ENCODE results near the gene BEND2.
A peak's percentile ranks its signal among the peaks of the same experiment; 100 is the strongest.

The BEND2 gene

GRCh38 chrX:18158963-18159362 lies 61.7 kb downstream of the BEND2 start:
- Histone ChIP-seq H3K4me1 (no peaks in the 10 kb centered on the region), H4K20me1 (no peaks in the 10 kb centered on the region; a peak in 2 of 22 replicates), H3K27ac (no peak overlapping the region), H3K4me3 (no peak overlapping the region), H3K27me3 (peaks cover 80 to 100% (median 99%) of the 10 kb centered on the region in 11 experiments), H3K9ac (no peak overlapping the region), H3K36me3 (no peaks in the 10 kb centered on the region), H3K9me3 (replicated peaks in 1 of 11) (peaks cover 0 to 27% (median 6%) of the 10 kb centered on the region in 11 experiments; a peak in 6 of 22 replicates), H3K4me2 (no peak overlapping the region)
- TF ChIP-seq Cebpa-rat (IDR thresholded peaks at IDR 0.05): no peak

DNA sequence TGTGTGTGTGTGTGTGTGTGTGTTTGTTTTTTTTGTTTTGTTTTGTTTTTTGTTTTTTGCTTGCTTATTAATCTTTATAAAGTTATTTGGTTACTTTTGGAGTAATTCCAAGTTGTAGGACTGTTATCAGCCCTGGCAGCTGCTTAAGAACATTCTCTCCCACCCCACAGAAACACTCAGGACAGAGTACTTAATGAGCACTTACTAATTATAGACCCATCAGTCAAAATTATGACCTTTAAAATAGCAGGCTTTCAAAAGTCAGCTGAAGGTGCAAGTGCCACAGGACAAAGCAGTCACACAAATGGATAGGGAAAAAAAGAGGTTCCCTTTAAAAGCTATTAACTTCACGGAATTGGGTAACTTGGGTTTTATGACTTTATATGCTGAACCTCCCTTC lies 69.0 kb downstream of the BEND2 start:
- peaks cover 70 to 89% (median 81%) of the 10 kb centered on the region in 11 experiments for H3K27me3 ChIP-seq
- TF ChIP-seq Cebpa-rat (IDR thresholded peaks at IDR 0.05): no peak

GRCh38 chrX:18151157-18151556 lies 69.5 kb downstream of the BEND2 start:
- TF ChIP-seq Cebpa-rat (IDR thresholded peaks at IDR 0.05): no peak
- no peaks in the 10 kb centered on the region for H3K4me1 ChIP-seq
- peaks cover 0 to 9% (median 0%) of the 10 kb centered on the region in 11 experiments; a peak in 3 of 22 replicates for H4K20me1 ChIP-seq
- no peak overlapping the region for H3K9ac ChIP-seq
- no peaks in the 10 kb centered on the region for H3K36me3 ChIP-seq
- peaks cover 65 to 85% (median 77%) of the 10 kb centered on the region in 11 experiments for H3K27me3 ChIP-seq
- H3K27ac ChIP-seq: no peak overlapping the region
- peaks cover 0 to 6% (median 0%) of the 10 kb centered on the region in 11 experiments; a peak in 3 of 22 replicates for H3K9me3 ChIP-seq (replicated peaks in 1 of 11)
- H3K4me2 ChIP-seq: no peak overlapping the region
- H3K4me3 ChIP-seq: no peak overlapping the region

More for the DNA sequence above, 69.0 kb downstream of the BEND2 start:
- peaks cover 0 to 11% (median 4%) of the 10 kb centered on the region in 11 experiments; a peak in 5 of 22 replicates for H3K9me3 ChIP-seq (replicated peaks in 1 of 11)
- no peak overlapping the region for H3K4me2 ChIP-seq
- H3K4me1 ChIP-seq: no peaks in the 10 kb centered on the region
- H3K4me3 ChIP-seq: no peak overlapping the region
- peaks cover 0 to 9% (median 0%) of the 10 kb centered on the region in 11 experiments; a peak in 3 of 22 replicates for H4K20me1 ChIP-seq
- H3K36me3 ChIP-seq: no peaks in the 10 kb centered on the region
- H3K27ac ChIP-seq: no peak overlapping the region
- no peak overlapping the region for H3K9ac ChIP-seq

- Histone ChIP-seq H3K27me3 (peaks cover 59 to 78% (median 73%) of the 10 kb centered on the region in 11 experiments), H3K27ac (no peak overlapping the region), H3K4me2 (no peak overlapping the region), H3K4me1 (no peaks in the 10 kb centered on the region), H3K4me3 (no peak overlapping the region), H3K36me3 (no peaks in the 10 kb centered on the region), H3K9me3 (replicated peaks in 1 of 11) (no peaks in the 10 kb centered on the region), H3K9ac (no peak overlapping the region), H4K20me1 (peaks cover 0 to 9% (median 0%) of the 10 kb centered on the region in 11 experiments; a peak in 3 of 22 replicates)
- no peak for TF ChIP-seq Cebpa-rat (IDR thresholded peaks at IDR 0.05)
These were observed 71.2 kb downstream of the BEND2 start for GRCh38 chrX:18149454-18149853.

- H3K4me1 ChIP-seq: no peaks in the 10 kb centered on the region
- H3K9me3 ChIP-seq (replicated peaks in 1 of 11): no peaks in the 10 kb centered on the region; a peak in 1 of 22 replicates
- peaks cover 40 to 80% (median 69%) of the 10 kb centered on the region in 11 experiments for H3K27me3 ChIP-seq
- peaks cover 0 to 11% (median 0%) of the 10 kb centered on the region in 11 experiments; a peak in 3 of 22 replicates for H4K20me1 ChIP-seq
- peak overlapping the region in 1 of 11 experiments; percentile 15; a peak in 1 of 22 replicates for H3K4me2 ChIP-seq
- H3K27ac ChIP-seq: no peak overlapping the region
- no peak for TF ChIP-seq Cebpa-rat (IDR thresholded peaks at IDR 0.05)
- H3K36me3 ChIP-seq: no peaks in the 10 kb centered on the region
- H3K4me3 ChIP-seq: no peak overlapping the region
- H3K9ac ChIP-seq: no peak overlapping the region
These were observed 73.7 kb downstream of the BEND2 start for GRCh38 chrX:18146954-18147353.

- H3K4me2 ChIP-seq: no peak overlapping the region
- H3K4me3 ChIP-seq: no peak overlapping the region
- no peaks in the 10 kb centered on the region for H3K4me1 ChIP-seq
- no peak overlapping the region for H3K9ac ChIP-seq
- no peak overlapping the region for H3K27ac ChIP-seq
- H3K27me3 ChIP-seq: peaks cover 35 to 79% (median 69%) of the 10 kb centered on the region in 11 experiments
- no peaks in the 10 kb centered on the region for H3K36me3 ChIP-seq
- peaks cover 0 to 11% (median 0%) of the 10 kb centered on the region in 11 experiments; a peak in 4 of 22 replicates for H4K20me1 ChIP-seq
- TF ChIP-seq Cebpa-rat (IDR thresholded peaks at IDR 0.05): no peak
- H3K9me3 ChIP-seq (replicated peaks in 1 of 11): no peaks in the 10 kb centered on the region; a peak in 1 of 22 replicates
These were observed 74.7 kb downstream of the BEND2 start for GRCh38 chrX:18146009-18146408.

DNA sequence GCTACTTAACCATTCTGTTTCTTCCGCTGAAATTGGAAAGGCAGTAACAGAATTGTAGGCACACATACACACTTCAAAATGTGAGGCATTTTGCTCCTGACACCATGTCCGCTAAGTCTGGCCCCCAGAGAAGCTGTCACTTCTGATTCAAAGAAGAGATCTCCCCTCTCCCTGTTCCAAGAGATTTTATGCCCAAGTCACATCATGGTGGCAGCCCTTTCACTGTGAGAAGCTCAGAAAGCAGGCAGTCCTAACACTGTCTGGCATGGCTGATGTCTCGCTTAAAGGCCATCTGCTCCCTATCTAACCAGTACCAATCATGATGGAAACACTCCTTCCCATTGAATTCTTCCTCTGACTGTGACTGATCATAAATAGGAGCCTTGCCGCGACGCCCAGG lies 83.9 kb downstream of the BEND2 start:
- no peak overlapping the region for H3K9ac ChIP-seq
- H4K20me1 ChIP-seq: peaks cover 0 to 6% (median 0%) of the 10 kb centered on the region in 11 experiments; a peak in 4 of 22 replicates
- H3K4me1 ChIP-seq: no peaks in the 10 kb centered on the region
- no peaks in the 10 kb centered on the region for H3K36me3 ChIP-seq
- peaks cover 77 to 100% (median 94%) of the 10 kb centered on the region in 11 experiments for H3K27me3 ChIP-seq
- no peak overlapping the region for H3K4me3 ChIP-seq
- no peak for TF ChIP-seq Cebpa-rat (IDR thresholded peaks at IDR 0.05)
- H3K27ac ChIP-seq: no peak overlapping the region
- H3K4me2 ChIP-seq: no peak overlapping the region
- no peaks in the 10 kb centered on the region; a peak in 1 of 22 replicates for H3K9me3 ChIP-seq (replicated peaks in 1 of 11)

DNA sequence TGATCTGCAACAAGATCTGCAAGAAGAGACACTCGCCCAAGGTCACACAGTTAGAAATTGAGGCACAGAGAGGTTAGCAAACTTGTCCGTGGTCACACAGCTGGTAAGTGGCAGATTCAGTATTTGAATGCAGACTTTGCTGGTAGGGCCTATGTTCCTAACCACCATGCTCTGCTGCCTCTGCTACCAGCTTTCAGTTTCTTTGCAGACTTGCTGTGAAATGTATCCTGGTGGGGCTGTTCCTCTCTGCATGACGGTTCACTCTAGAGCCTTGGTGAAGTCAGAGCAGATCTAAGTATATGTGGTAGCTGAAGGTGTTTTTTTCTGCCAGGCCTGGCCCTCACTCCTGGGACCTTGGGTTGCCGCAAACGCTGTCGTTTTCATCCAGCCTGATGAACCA lies 87.1 kb downstream of the BEND2 start:
- Histone ChIP-seq H4K20me1 (peaks cover 0 to 6% (median 0%) of the 10 kb centered on the region in 11 experiments; a peak in 4 of 22 replicates), H3K27me3 (peaks cover 82 to 100% (median 99%) of the 10 kb centered on the region in 11 experiments), H3K27ac (no peak overlapping the region), H3K36me3 (no peaks in the 10 kb centered on the region), H3K4me3 (no peak overlapping the region), H3K9me3 (replicated peaks in 1 of 11) (peaks cover 0 to 12% (median 0%) of the 10 kb centered on the region in 11 experiments; a peak in 2 of 22 replicates), H3K4me1 (no peaks in the 10 kb centered on the region), H3K9ac (no peak overlapping the region), H3K4me2 (no peak overlapping the region)
- no peak for TF ChIP-seq Cebpa-rat (IDR thresholded peaks at IDR 0.05)

- H3K27me3 ChIP-seq: peaks cover 74 to 99% (median 96%) of the 10 kb centered on the region in 11 experiments
- H3K4me2 ChIP-seq: no peak overlapping the region
- TF ChIP-seq Cebpa-rat (IDR thresholded peaks at IDR 0.05): no peak
- H3K27ac ChIP-seq: no peak overlapping the region
- H4K20me1 ChIP-seq: peaks cover 0 to 5% (median 0%) of the 10 kb centered on the region in 11 experiments; a peak in 2 of 22 replicates
- H3K9ac ChIP-seq: no peak overlapping the region
- H3K36me3 ChIP-seq: no peaks in the 10 kb centered on the region
- H3K4me1 ChIP-seq: no peaks in the 10 kb centered on the region
- peaks cover 0 to 12% (median 0%) of the 10 kb centered on the region in 11 experiments; a peak in 2 of 22 replicates for H3K9me3 ChIP-seq (replicated peaks in 1 of 11)
- H3K4me3 ChIP-seq: no peak overlapping the region
These were observed 91.0 kb downstream of the BEND2 start for GRCh38 chrX:18129690-18130089.

DNA sequence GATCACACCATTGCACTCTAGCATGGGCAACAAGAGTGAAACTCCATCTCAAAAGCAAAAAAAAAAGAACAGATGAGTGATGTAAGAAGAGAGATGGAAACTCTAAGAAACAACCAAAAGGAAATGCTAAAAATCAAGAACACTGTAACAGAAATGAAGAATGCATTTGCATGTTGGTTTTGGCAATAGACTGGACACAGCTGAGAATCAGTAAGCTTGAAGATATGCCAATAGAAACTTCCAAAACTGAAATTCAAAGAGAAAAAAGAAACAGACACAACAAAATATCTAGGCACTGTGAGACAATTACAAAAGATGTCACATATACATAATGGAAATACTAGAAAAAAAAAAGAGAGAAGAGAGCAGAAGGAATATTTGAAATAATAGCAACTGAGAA lies 93.7 kb downstream of the BEND2 start:
- no peaks in the 10 kb centered on the region for H3K36me3 ChIP-seq
- peaks cover 0 to 12% (median 0%) of the 10 kb centered on the region in 11 experiments; a peak in 2 of 22 replicates for H3K9me3 ChIP-seq (replicated peaks in 1 of 11)
- no peak overlapping the region for H3K4me3 ChIP-seq
- H3K27me3 ChIP-seq: peaks cover 73 to 99% (median 96%) of the 10 kb centered on the region in 11 experiments
- no peaks in the 10 kb centered on the region for H3K4me1 ChIP-seq
- peaks cover 0 to 5% (median 0%) of the 10 kb centered on the region in 11 experiments; a peak in 1 of 22 replicates for H4K20me1 ChIP-seq
- no peak for TF ChIP-seq Cebpa-rat (IDR thresholded peaks at IDR 0.05)
- no peak overlapping the region for H3K27ac ChIP-seq
- no peak overlapping the region for H3K9ac ChIP-seq
- H3K4me2 ChIP-seq: no peak overlapping the region

Measured in BLaER1 treated with 17β-estradiol and CSF1 and Interleukin-3, amounts not matched to agents 10 nM and 100 nM (cell line).